Prostate gland (tissue), 2 donors: ENCODE measurements around the gene BMAL1. TPM values are rescaled to one million over a fixed set of nuclear protein-coding genes. Genes with fewer than 3 reads are reported as not detected.

ENCODE experiments used
- DNase-seq: peaks from one replicate; pipeline ENCODE4 v3.0.0-alpha.2; 2019; ENCODE audit warnings: low spot score
- H3K27ac ChIP-seq, 2 donors: fragments of 200-600 bp; sonication (generic); 2 replicates each; pipeline ENCODE4 v1.5.1; 2017 to 2019
- H3K27me3 ChIP-seq: fragments of 200-600 bp; sonication (generic); replicated peaks from 2 replicates; pipeline ENCODE4 v1.5.1; 2019; ENCODE audit not compliant: insufficient read depth
- H3K36me3 ChIP-seq, 2 donors: fragments of 200-600 bp; sonication (generic); 1 replicate in 1 of 2; 2 replicates in 1 of 2; pipeline versions ENCODE4 v1.5.1 to v1.8.1; 2017 to 2019
- H3K4me1 ChIP-seq: fragments of 200-600 bp; sonication (generic); replicated peaks from 2 replicates; pipeline ENCODE4 v1.5.1; 2019
- H3K4me3 ChIP-seq, 2 donors: fragments of 200-600 bp; sonication (generic); 2 replicates each; pipeline ENCODE4 v1.5.1; 2017 to 2019
- H3K9me3 ChIP-seq: fragments of 200-600 bp; sonication (generic); 2 replicates; pipeline ENCODE4 v1.5.1; 2017
- POLR2A ChIP-seq: fragments of 450-650 bp; IDR thresholded peaks from one replicate; pipeline ENCODE4 v1.6.1; 2016; ENCODE audit warnings: antibody characterized with exemption, mild to moderate bottlenecking
- POLR2AphosphoS5 ChIP-seq: sonication (generic); formaldehyde crosslinking; IDR thresholded peaks from one replicate; pipeline ENCODE4 v1.6.1; 2017; ENCODE audit warnings: antibody characterized with exemption
- WGBS: methylation state at CpG from one replicate; pipeline ENCODE4 v1.1.5; 2018; 5-methylcytosine and 5-hydroxymethylcytosine counted together
- intact Hi-C: fragments of 100-400 bp; cut with DNase I; formaldehyde crosslinking; loops from one replicate; pipeline ENCODE4 v1.14.2; 2022
- total RNA-seq, 2 donors: library from RNA; depleted of rRNA; stranded (reverse); fragments of >200 nt; gene quantifications; one replicate each; pipeline ENCODE4 v1.1.0, GENCODE V29; 2016
- TF ChIP-seq, protein P1 (sequence below), 4 experiments: fragments of 200-600 bp in 2 of 4; fragments of 450-650 bp in 2 of 4; sonication (generic) in 2 of 4; IDR thresholded peaks; 1 replicate in 3 of 4; 2 replicates in 1 of 4; pipeline ENCODE4 v1.5.1; 2016 to 2019; ENCODE audit warnings: antibody characterized with exemption in 4 of 4, mild to moderate bottlenecking in 2 of 4, moderate library complexity in 2 of 4

Gene BMAL1
- total RNA-seq, 2 donors from 2014 or later = 19.4 to 38.1 TPM

DNA sequence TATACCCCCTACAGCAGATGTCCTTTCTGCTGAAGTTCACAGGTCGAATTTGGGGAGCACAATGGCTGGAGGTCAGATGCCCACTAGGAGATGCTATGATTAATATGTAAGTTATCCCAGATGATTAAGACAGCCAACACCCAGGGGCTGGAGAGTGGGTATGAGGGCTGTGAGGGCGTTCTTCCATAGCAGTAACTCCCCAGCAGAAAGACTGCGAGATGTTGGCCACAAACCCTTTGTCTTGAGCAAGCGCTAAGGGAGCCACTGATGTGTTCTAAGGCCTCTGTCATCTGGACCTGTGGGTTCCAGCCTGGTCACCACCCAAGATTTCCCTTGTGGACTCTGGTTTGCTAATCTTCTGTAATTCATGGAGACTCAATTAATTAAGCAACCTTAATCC lies 77.6 kb downstream of the BMAL1 start:
- DNase-seq = no peak
- intact Hi-C loops = no loop called here
- H3K27ac ChIP-seq = no peak overlapping the region
- no peaks in the 10 kb centered on the region for H3K4me1 ChIP-seq
- TF ChIP-seq, protein P1, sequence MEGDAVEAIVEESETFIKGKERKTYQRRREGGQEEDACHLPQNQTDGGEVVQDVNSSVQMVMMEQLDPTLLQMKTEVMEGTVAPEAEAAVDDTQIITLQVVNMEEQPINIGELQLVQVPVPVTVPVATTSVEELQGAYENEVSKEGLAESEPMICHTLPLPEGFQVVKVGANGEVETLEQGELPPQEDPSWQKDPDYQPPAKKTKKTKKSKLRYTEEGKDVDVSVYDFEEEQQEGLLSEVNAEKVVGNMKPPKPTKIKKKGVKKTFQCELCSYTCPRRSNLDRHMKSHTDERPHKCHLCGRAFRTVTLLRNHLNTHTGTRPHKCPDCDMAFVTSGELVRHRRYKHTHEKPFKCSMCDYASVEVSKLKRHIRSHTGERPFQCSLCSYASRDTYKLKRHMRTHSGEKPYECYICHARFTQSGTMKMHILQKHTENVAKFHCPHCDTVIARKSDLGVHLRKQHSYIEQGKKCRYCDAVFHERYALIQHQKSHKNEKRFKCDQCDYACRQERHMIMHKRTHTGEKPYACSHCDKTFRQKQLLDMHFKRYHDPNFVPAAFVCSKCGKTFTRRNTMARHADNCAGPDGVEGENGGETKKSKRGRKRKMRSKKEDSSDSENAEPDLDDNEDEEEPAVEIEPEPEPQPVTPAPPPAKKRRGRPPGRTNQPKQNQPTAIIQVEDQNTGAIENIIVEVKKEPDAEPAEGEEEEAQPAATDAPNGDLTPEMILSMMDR (IDR thresholded peaks at IDR 0.05) = no peak
- TF ChIP-seq POLR2AphosphoS5 (no peak), POLR2A (no peak)
- H3K9me3 ChIP-seq = no peaks in the 10 kb centered on the region
- no peaks in the 10 kb centered on the region for H3K36me3 ChIP-seq
- no peak overlapping the region for H3K4me3 ChIP-seq
- no peaks in the 10 kb centered on the region for H3K27me3 ChIP-seq
- WGBS = 93% methylated on average over 4 of the region's 4 CpGs

DNA sequence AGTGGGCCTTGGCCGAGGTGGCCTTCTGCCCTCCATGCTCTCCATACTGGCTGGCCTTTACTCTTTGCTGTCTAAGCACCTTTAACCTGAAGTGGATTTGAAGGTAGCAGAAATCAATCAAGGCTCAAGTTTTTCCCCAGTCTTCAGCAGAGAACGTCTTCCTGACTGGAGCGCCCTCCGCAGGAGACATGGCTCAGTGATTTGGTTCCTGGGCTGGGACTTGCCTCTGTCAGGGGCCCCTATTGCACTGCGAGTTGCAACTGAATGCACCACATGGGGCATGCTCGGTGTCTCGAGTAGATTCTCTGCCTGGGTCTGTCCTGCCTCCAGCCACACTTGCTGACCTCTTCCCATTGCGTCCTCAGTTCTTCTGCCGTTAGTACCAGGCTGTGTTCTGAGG lies 79.6 kb downstream of the BMAL1 start:
- no peaks in the 10 kb centered on the region for H3K9me3 ChIP-seq
- no peaks in the 10 kb centered on the region for H3K27me3 ChIP-seq
- 90% methylated on average over 9 of the region's 9 CpGs for WGBS
- DNase-seq = no peak
- intact Hi-C loops = no loop called here
- no peak overlapping the region for H3K27ac ChIP-seq
- H3K4me3 ChIP-seq = no peak overlapping the region
- no peaks in the 10 kb centered on the region for H3K36me3 ChIP-seq
- H3K4me1 ChIP-seq = no peaks in the 10 kb centered on the region
- TF ChIP-seq POLR2AphosphoS5 (no peak), POLR2A (no peak)
- TF ChIP-seq, protein P1 (IDR thresholded peaks at IDR 0.05) = no peak

DNA sequence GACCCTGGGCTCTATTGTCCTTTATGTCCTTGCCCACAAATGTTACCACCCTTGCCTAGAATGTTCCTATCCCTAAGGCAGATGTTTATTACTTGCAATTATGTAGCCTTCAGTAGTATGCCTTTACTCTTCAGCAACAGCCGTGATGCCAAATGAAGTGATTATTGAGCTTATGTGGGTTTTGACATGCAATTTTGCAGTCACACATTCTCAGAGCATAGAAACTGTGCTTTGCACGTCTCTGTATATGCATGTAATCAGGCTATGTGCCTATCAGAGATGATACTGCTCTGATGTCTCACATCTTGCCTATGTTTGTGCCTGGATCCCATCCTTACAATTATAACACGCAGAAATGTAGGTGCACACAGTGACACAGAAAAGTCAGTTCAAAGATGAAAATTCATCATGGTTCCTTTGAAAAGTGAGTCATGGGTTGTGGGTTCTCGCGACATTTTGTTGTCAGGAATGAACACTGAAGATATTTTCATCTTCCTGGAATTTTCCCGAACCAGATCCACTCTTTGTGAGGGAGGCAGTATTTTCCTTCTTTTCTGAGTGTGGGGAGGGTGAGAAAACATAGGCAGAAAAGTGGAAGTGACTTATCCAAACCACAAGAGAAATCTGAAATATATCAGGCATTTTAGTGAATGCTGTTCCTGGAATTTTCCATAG lies 81.1 kb downstream of the BMAL1 start:
- no peaks in the 10 kb centered on the region for H3K4me1 ChIP-seq
- intact Hi-C loops = no loop called here
- 93% methylated on average over 6 of the region's 6 CpGs for WGBS
- no peaks in the 10 kb centered on the region for H3K9me3 ChIP-seq
- no peak for DNase-seq
- H3K27ac ChIP-seq = no peak overlapping the region
- H3K36me3 ChIP-seq = no peaks in the 10 kb centered on the region
- H3K4me3 ChIP-seq = no peak overlapping the region
- H3K27me3 ChIP-seq = no peaks in the 10 kb centered on the region
- TF ChIP-seq POLR2A = no peak
- TF ChIP-seq, protein P1 (IDR thresholded peaks at IDR 0.05) = no peak
- TF ChIP-seq POLR2AphosphoS5 = no peak

DNA sequence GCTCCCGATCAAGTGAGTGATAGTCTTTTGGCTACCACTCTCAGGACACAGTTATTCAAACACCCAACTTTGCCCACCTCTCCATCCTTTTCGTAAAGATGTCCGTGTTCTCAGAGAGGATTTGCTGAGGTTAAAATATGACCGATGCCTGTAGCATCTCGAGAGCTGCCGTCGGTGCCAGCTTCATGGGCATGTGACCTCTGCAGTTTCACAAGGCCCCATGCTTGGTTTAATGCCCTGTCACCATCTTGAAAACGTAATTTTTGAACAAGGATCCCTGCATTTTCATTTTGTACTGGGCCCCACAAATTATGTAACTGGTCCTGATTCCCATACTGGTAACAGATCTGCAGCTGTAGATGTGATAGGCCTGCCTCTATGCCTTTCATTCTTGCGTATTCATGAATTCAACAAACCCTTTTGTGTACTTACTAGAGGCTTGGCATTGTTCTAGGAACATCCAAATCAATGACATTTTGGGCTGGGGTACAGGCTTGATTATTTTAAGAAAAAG lies 85.1 kb downstream of the BMAL1 start:
- Histone ChIP-seq H3K4me3 (no peak overlapping the region), H3K27me3 (no peaks in the 10 kb centered on the region), H3K9me3 (no peaks in the 10 kb centered on the region), H3K27ac (no peak overlapping the region), H3K4me1 (no peaks in the 10 kb centered on the region), H3K36me3 (peaks cover 0 to 3% of the 10 kb centered on the region in 2 donors)
- no peak for TF ChIP-seq POLR2A
- TF ChIP-seq, protein P1 (IDR thresholded peaks at IDR 0.05) = no peak
- no peak for TF ChIP-seq POLR2AphosphoS5
- DNase-seq = no peak
- intact Hi-C loops = no loop called here
- WGBS = 93% methylated on average over 9 of the region's 9 CpGs

DNA sequence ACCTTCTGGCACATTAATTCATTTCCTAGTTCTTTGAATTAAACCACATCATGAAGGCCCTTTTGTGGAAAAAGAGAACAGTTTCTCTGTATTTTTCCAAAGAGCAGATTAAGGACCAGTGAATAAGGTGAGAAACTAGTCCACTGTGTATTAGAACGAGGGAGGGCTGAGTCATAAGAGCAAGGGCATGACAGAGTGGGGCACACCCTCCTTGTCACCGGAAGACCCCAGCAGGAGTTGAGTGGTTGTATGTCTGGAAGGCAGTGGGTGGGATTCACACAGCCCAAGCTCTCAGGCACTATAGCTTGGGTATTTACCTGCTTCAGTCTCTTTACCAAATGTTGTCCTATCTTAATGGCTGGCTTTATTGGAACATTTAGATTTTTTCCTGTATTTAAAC lies 86.8 kb downstream of the BMAL1 start:
- Histone ChIP-seq H3K4me1 (no peaks in the 10 kb centered on the region), H3K27me3 (no peaks in the 10 kb centered on the region), H3K9me3 (no peaks in the 10 kb centered on the region), H3K36me3 (peaks cover 0 to 3% of the 10 kb centered on the region in 2 donors), H3K27ac (no peak overlapping the region), H3K4me3 (no peak overlapping the region)
- DNase-seq = no peak
- TF ChIP-seq POLR2AphosphoS5 = no peak
- no peak for TF ChIP-seq POLR2A
- TF ChIP-seq, protein P1 (IDR thresholded peaks at IDR 0.05) = no peak
- intact Hi-C loops = no loop called here
- 93% methylated on average over 2 of the region's 2 CpGs for WGBS
